Activated T-helper 1 cell treated with anti-CD3 and anti-CD28 coated beads, Interleukin-2, amount 50 U/mL, for 16 hours (primary cell): ENCODE data around the gene IL1RAP.

Experiments
- DNase-seq, 2 donors: peaks; one replicate each; pipeline ENCODE4 v3.0.0-alpha.2; 2020; ENCODE audit warnings: low read depth in 1 of 2, low spot score in 1 of 2

The IL1RAP gene

GRCh38 chr3:190574473-190574872 is 60.6 kb downstream of the IL1RAP start:
- no peak for DNase-seq

- DNase-seq: no peak
Measured at GRCh38 chr3:190575437-190576185, 61.7 kb downstream of the IL1RAP start.

DNA sequence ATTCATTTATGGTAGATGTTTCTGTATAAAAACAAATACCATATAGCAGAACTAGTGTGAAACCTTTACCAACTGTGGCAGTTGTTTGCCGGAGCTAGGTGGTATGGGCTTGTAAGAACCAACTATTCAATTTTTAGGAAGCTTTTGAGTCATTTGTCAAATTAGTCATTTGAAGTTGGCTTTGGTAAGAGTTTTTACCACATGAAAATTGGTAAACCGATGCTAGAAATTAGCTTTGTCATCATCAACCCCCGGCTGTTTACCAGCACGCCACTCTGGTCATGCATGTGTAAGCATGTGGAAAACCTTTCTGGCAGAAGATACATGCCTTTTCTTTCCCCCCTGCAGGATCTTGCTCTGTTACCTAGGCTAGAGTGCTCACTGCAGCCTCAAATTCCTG is 63.3 kb downstream of the IL1RAP start:
- DNase-seq: no peak

DNA sequence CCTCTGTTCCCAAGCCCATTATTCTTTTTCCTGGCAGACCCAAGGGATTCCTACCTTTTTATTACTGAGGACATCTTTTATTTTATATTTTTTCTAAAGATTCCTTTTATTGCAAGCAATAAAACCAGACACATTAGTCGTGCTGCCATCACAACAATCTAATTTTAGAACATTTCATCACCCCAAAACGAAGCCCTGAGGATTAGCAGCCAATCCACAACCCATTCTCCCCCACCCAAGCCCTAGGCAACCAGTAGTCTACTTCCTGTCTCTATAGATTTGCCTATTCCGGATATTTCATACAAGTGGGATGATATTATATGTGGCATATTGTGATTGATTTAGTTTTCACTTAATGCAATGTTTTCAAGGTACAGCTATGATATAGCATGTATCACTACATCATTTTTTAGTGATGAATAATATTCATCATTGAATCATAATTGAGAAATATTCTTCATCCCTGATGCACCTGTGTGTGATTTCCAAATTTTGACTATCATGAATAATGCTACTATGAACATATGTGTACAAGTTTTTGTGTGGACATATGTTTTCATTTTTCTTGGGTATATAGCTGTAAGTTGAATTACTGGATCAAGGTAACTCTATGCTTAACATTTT is 65.7 kb downstream of the IL1RAP start:
- no peak for DNase-seq

GRCh38 chr3:190580417-190580816 is 66.5 kb downstream of the IL1RAP start:
- no peak for DNase-seq

DNA sequence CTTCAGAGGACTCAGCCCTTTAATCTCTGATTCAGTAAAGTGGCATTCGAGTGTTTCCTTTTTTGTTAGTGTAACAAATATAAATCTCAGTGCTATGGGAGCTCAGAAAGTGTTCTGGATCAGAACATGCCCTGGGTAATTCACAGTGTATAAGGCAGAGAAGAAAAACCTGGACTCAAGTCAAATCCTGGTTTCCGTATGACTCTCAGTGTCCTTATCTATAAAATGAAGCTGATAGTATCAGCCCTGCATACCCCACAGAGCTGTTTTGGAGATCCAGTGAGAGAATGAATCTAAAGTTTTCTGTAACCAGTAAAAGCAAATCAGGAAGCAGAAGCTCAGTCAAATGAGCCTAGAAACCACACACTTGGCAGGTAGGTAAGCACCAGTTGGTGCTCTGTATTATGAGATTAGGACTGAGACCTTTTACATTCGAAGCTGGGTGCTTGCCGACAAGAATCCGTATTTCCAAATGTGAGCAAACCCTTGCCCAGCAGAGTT is 67.2 kb downstream of the IL1RAP start:
- DNase-seq: no peak

DNA sequence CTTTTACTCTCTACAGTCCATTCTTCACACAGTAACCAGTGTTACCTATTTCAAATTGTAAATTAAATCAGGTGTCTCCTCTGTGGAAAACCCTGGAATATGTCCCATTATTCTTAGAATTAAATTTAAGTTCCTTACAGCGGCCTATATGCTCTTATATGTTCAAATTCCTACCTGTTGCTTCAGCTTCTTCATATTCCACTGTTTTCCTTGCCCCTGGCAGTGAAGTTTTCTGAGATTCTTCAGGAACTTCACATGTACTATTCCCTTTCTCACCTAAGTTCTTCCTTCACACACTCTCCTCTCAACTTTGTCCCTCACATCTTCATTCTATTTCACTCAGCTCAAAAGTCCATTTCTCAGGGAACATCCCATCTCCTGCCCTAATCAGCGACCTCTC is 68.8 kb downstream of the IL1RAP start:
- DNase-seq: no peak

GRCh38 chr3:190585805-190586630 is 72.1 kb downstream of the IL1RAP start:
- DNase-seq: peak in 1 of 2 donors; percentile 32

GRCh38 chr3:190586631-190587011 is 72.7 kb downstream of the IL1RAP start:
- no peak for DNase-seq

GRCh38 chr3:190588570-190588969 is 74.7 kb downstream of the IL1RAP start:
- DNase-seq: no peak

DNA sequence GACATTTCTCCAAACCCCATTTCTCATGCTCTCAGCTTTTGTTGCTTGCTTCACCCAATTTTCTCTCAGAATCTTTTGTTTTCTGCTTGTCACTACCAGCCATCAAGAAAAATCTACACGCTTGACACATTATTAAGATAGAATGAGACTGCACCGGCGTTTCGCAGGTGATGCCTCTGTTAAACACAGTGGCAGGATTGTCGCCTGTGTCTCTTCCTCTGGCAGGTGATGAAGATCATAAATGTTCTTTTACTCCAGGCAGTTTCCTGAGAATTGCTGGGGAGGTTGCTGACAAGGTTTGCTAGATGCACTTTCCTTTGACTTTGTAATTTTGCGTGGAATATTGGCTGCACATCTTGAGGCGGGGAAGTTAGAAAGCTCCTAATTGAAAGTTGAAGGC is 75.4 kb downstream of the IL1RAP start:
- DNase-seq: no peak

GRCh38 chr3:190591080-190591479 is 77.2 kb downstream of the IL1RAP start:
- DNase-seq: no peak

DNA sequence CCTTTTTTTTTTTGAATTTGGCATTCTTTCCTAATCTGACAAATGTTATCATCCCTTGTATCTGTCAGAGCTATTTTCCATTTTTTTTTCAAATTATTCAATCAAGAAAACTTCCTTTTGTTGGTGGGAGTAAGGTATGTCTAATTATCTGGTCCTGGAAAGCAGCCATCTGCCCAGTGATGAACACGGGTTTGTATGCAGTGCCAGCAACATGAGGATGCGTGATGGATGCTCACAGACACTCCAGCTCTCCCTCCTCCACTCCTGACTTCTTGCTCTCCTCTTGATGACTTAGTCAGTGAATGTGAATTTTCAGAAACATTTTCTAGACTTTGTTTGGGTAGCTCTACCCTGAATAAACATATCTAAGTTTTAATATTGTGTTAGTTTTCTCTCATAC is 79.2 kb downstream of the IL1RAP start:
- DNase-seq: no peak

DNA sequence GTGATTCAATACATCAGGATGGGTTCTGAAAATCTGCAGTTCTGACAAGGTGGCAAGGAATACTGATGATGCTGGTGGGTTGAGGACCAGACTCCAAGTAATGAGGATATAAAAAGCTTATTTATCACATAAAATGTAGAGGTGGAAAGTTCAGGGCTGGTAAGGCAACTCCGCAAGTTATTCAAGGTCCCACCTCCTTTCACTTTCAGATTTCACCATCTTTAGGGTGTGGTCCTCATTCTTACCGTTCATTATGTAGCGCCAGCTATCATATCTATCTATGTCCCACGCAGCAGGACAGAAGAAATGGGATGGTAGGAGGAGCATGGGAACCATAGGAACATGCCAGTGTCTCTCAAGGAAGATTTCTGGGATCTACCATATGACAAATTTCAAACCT is 80.3 kb downstream of the IL1RAP start:
- DNase-seq: no peak

- DNase-seq: no peak
Measured at GRCh38 chr3:190595179-190595795, 81.4 kb downstream of the IL1RAP start.

DNA sequence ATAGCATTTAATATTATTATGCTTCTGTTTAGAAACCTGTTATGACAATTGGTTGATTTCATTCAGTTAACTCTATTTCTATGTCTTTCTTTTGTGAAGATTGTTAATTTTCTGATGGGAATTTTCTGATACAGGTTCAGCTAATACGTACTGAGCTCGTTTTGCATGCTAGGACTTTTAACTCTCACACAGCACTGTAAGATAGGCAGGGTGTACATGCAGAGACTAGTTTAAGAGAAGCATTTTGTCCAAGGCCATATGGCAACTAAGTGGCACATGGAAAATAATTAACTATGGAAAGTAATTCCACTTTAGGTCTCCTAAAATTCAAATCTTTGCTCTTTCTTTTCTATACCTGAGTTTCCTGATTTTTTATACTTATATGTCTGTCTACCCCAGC is 81.9 kb downstream of the IL1RAP start:
- no peak for DNase-seq

GRCh38 chr3:190596349-190597285 is 82.7 kb downstream of the IL1RAP start:
- no peak for DNase-seq

- DNase-seq: no peak
Measured at GRCh38 chr3:190597291-190597690, 83.4 kb downstream of the IL1RAP start.

GRCh38 chr3:190601622-190602021 is 87.7 kb downstream of the IL1RAP start:
- DNase-seq: no peak

- DNase-seq: no peak
Measured at GRCh38 chr3:190605385-190605784, 91.5 kb downstream of the IL1RAP start.
